PFSK-1 (cell line): ENCODE results near the gene SCUBE1.

Source experiments
- POLR2AphosphoS5 ChIP-seq: IDR thresholded peaks from 2 replicates; pipeline ENCODE4 v1.6.1; 2012; ENCODE audit warnings: low read depth, mild to moderate bottlenecking, control low read depth, low read length, moderate library complexity
- SIN3A ChIP-seq: IDR thresholded peaks from 2 replicates; pipeline ENCODE4 v1.6.1; 2012; ENCODE audit warnings: mild to moderate bottlenecking, low read length, moderate library complexity, borderline replicate concordance; ENCODE audit not compliant: insufficient read depth
- TAF1 ChIP-seq: IDR thresholded peaks from 2 replicates; pipeline ENCODE4 v1.6.1; 2012; ENCODE audit warnings: low read length, control low read depth, borderline replicate concordance; ENCODE audit not compliant: insufficient read depth
- TF ChIP-seq, protein P1 (sequence below), 2 experiments: IDR thresholded peaks; 2 replicates each; pipeline versions ENCODE4 v1.6.1 to v1.8.0; 2011 to 2012; ENCODE audit warnings: low read depth in 2 of 2, low read length in 2 of 2, control low read depth in 1 of 2, inconsistent platforms in 1 of 2, mild to moderate bottlenecking in 1 of 2, moderate library complexity in 1 of 2; ENCODE audit not compliant: insufficient read depth in 1 of 2

DNA sequence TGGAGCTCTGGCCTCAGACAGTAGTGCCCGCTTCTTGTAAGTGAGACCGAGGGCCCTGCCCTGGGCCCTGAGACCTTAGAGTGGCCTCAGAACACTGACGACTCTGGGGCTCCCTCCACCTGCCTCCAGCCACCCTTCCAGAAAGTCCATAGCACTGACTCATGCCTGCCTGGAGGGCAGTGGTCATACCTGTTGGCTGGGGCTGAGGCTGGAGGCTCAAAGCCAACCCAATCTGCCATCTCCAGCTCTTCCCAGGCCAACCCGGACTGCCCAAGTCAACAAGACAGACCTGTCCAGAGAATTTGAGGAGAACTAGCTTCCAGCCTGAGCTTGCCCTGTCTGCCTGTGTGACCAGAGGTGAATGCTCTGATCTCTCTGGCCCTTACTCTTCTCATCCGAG lies 89.3 kb downstream of the SCUBE1 start:
- no peak for TF ChIP-seq POLR2AphosphoS5
- no peak for TF ChIP-seq TAF1
- TF ChIP-seq, protein P1, sequence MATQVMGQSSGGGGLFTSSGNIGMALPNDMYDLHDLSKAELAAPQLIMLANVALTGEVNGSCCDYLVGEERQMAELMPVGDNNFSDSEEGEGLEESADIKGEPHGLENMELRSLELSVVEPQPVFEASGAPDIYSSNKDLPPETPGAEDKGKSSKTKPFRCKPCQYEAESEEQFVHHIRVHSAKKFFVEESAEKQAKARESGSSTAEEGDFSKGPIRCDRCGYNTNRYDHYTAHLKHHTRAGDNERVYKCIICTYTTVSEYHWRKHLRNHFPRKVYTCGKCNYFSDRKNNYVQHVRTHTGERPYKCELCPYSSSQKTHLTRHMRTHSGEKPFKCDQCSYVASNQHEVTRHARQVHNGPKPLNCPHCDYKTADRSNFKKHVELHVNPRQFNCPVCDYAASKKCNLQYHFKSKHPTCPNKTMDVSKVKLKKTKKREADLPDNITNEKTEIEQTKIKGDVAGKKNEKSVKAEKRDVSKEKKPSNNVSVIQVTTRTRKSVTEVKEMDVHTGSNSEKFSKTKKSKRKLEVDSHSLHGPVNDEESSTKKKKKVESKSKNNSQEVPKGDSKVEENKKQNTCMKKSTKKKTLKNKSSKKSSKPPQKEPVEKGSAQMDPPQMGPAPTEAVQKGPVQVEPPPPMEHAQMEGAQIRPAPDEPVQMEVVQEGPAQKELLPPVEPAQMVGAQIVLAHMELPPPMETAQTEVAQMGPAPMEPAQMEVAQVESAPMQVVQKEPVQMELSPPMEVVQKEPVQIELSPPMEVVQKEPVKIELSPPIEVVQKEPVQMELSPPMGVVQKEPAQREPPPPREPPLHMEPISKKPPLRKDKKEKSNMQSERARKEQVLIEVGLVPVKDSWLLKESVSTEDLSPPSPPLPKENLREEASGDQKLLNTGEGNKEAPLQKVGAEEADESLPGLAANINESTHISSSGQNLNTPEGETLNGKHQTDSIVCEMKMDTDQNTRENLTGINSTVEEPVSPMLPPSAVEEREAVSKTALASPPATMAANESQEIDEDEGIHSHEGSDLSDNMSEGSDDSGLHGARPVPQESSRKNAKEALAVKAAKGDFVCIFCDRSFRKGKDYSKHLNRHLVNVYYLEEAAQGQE (IDR thresholded peaks at IDR 0.05; ENCODE audit: insufficient read depth in 1 of 2, low read depth in 2 of 2, low read length in 2 of 2), result no peak
- TF ChIP-seq SIN3A, result no peak
